SK-N-SH (cell line): Measurements from ENCODE around the gene CCDC138. TPM values are rescaled to one million over a fixed set of nuclear protein-coding genes. Genes with fewer than 3 reads are reported as not detected.

Source experiments
- CTCF ChIA-PET: fragments of 300-600, 350-600 bp; formaldehyde crosslinking; extraction: SDS; loops from one replicate; lab custom pipeline; 2021; lab: Yijun Ruan, JAX
- POLR2A ChIA-PET: fragments of 350-600 bp; sonication (Branson Sonifier 250); formaldehyde crosslinking; extraction: SDS; loops from one replicate; lab custom pipeline; 2020; ENCODE audit warnings: antibody characterized with exemption, inconsistent platforms; lab: Yijun Ruan, JAX
- DNase-seq: peaks from one replicate; pipeline ENCODE4 v3.0.0; 2012
- H2AFZ ChIP-seq: fragments of 200-600 bp; sonication (generic); 2 replicates; pipeline ENCODE4 v1.8.1; 2016; ENCODE audit warnings: antibody characterized with exemption, mild to moderate bottlenecking, low read depth
- H3F3A ChIP-seq: fragments of 200-600 bp; sonication (generic); replicated peaks from 2 replicates; pipeline ENCODE3; 2016; ENCODE audit warnings: antibody characterized with exemption, mild to moderate bottlenecking; ENCODE audit not compliant: insufficient read depth
- H3K27ac ChIP-seq, 2 experiments: fragments of 200-500 bp in 1 of 2; fragments of 200-600 bp in 1 of 2; sonication (Bioruptor generic) in 1 of 2; sonication (generic), shearing (Covaris generic) in 1 of 2; 2 replicates each; pipeline versions ENCODE4 v1.5.1 to v1.6.1; 2014 to 2016; ENCODE audit warnings: low read depth in 2 of 2, inconsistent platforms in 1 of 2, low read length in 1 of 2, mild to moderate bottlenecking in 1 of 2, mixed read lengths in 1 of 2
- H3K27me3 ChIP-seq: fragments of 200-600 bp; sonication (generic), shearing (Covaris generic); 2 replicates; pipeline ENCODE4 v1.6.1; 2016; ENCODE audit warnings: mixed run types; ENCODE audit not compliant: insufficient read depth
- H3K36me3 ChIP-seq, 2 experiments: fragments of 200-500 bp in 1 of 2; fragments of 200-600 bp in 1 of 2; sonication (Bioruptor generic) in 1 of 2; sonication (generic) in 1 of 2; replicated peaks in 1 of 2; 2 replicates each; pipeline versions ENCODE3 to v1.5.1; 2014 to 2016; ENCODE audit warnings: low read length in 1 of 2, mild to moderate bottlenecking in 1 of 2; ENCODE audit not compliant: insufficient read depth in 2 of 2, control insufficient read depth in 1 of 2
- H3K4me1 ChIP-seq, 2 experiments: fragments of 200-500 bp in 1 of 2; fragments of 200-600 bp in 1 of 2; sonication (Bioruptor generic) in 1 of 2; sonication (generic), shearing (Covaris generic) in 1 of 2; 2 replicates each; pipeline versions ENCODE4 v1.5.1 to v1.6.1; 2014 to 2016; ENCODE audit warnings: low read depth in 1 of 2, low read length in 1 of 2, mixed run types in 1 of 2; ENCODE audit not compliant: insufficient read depth in 2 of 2, control insufficient read depth in 1 of 2
- H3K4me2 ChIP-seq: fragments of 200-600 bp; sonication (generic), shearing (Covaris generic); 2 replicates; pipeline ENCODE4 v1.6.1; 2017; ENCODE audit warnings: mixed run types
- H3K4me3 ChIP-seq, 2 experiments: fragments of 200-500 bp in 1 of 2; fragments of 200-600 bp in 1 of 2; sonication (Bioruptor generic) in 1 of 2; sonication (generic), shearing (Covaris generic) in 1 of 2; 2 replicates each; pipeline versions ENCODE4 v1.5.1 to v1.8.1; 2014 to 2016; ENCODE audit warnings: low read depth in 2 of 2, inconsistent platforms in 1 of 2, low read length in 1 of 2, mild to moderate bottlenecking in 1 of 2, mixed read lengths in 1 of 2, moderate library complexity in 1 of 2
- H3K79me2 ChIP-seq: fragments of 200-600 bp; sonication (generic); 2 replicates; pipeline ENCODE4 v1.8.1; 2017; ENCODE audit warnings: mild to moderate bottlenecking; ENCODE audit not compliant: insufficient read depth
- H3K9ac ChIP-seq: fragments of 200-600 bp; sonication (generic); 2 replicates; pipeline ENCODE4 v1.6.1; 2017; ENCODE audit warnings: mixed run types
- H3K9me2 ChIP-seq: fragments of 200-600 bp; sonication (generic); 2 replicates; pipeline ENCODE4 v1.6.1; 2017; ENCODE audit warnings: mixed run types
- H3K9me3 ChIP-seq: fragments of 200-600 bp; sonication (generic); 2 replicates; pipeline ENCODE4 v1.6.1; 2017; ENCODE audit warnings: mixed run types, mild to moderate bottlenecking, moderate library complexity
- H4K20me1 ChIP-seq: fragments of 200-600 bp; sonication (generic); 2 replicates; pipeline ENCODE4 v1.6.1; 2017; ENCODE audit warnings: mild to moderate bottlenecking, mixed run types; ENCODE audit not compliant: insufficient read depth
- CHD2 ChIP-seq: fragments of 150-350 bp; IDR thresholded peaks from 2 replicates; pipeline ENCODE4 v1.6.1; 2018; ENCODE audit warnings: low read length; ENCODE audit not compliant: partially characterized antibody
- CTCF ChIP-seq: fragments of 200-600 bp; sonication (generic); IDR thresholded peaks from 2 replicates; pipeline ENCODE4 v1.6.1; 2017; ENCODE audit warnings: antibody characterized with exemption, mild to moderate bottlenecking, moderate library complexity
- ELF1 ChIP-seq: IDR thresholded peaks from 2 replicates; pipeline ENCODE4 v1.4.0; 2012
- FOXJ3 ChIP-seq: sonication (generic); formaldehyde crosslinking; IDR thresholded peaks from 2 replicates; pipeline ENCODE4 v1.5.1; 2020; ENCODE audit warnings: mild to moderate bottlenecking, missing genetic modification reagents
- IRF3 ChIP-seq: fragments of 150-350 bp; IDR thresholded peaks from 2 replicates; pipeline ENCODE4 v1.6.1; 2016; ENCODE audit warnings: mild to moderate bottlenecking, low read depth, low read length
- JUND ChIP-seq: IDR thresholded peaks from 2 replicates; pipeline ENCODE4 v1.4.0; 2012
- MAX ChIP-seq: IDR thresholded peaks from 2 replicates; pipeline ENCODE4 v1.4.0; 2012; ENCODE audit warnings: low read depth
- MEF2A ChIP-seq: IDR thresholded peaks from 2 replicates; pipeline ENCODE4 v1.4.0; 2012; ENCODE audit warnings: low read depth, borderline replicate concordance
- MXI1 ChIP-seq: IDR thresholded peaks from 2 replicates; pipeline ENCODE4 v1.6.1; 2012; ENCODE audit warnings: mild to moderate bottlenecking, low read depth, low read length, improper control_type of control experiment
- NFIC ChIP-seq: IDR thresholded peaks from 2 replicates; pipeline ENCODE4 v1.4.0; 2012; ENCODE audit warnings: borderline replicate concordance
- PBX3 ChIP-seq: IDR thresholded peaks from 2 replicates; pipeline ENCODE4; 2012
- RCOR1 ChIP-seq: fragments of 150-350 bp; IDR thresholded peaks from 2 replicates; pipeline ENCODE4 v1.6.1; 2017; ENCODE audit warnings: antibody characterized with exemption, low read length
- REST ChIP-seq: IDR thresholded peaks from 2 replicates; pipeline ENCODE4 v1.6.1; 2012; ENCODE audit warnings: mild to moderate bottlenecking, low read depth, low read length, moderate library complexity
- RXRA ChIP-seq: IDR thresholded peaks from 2 replicates; pipeline ENCODE4 v1.4.0; 2012; ENCODE audit warnings: low read depth, mild to moderate bottlenecking, borderline replicate concordance
- TAF1 ChIP-seq: IDR thresholded peaks from 2 replicates; pipeline ENCODE4 v1.6.1; 2012; ENCODE audit warnings: low read depth, mild to moderate bottlenecking, low read length, moderate library complexity, borderline replicate concordance
- TCF12 ChIP-seq: IDR thresholded peaks from 2 replicates; pipeline ENCODE4 v1.4.0; 2012
- USF2 ChIP-seq: fragments of 150-350 bp; IDR thresholded peaks from 2 replicates; pipeline ENCODE4 v1.6.1; 2017; ENCODE audit warnings: antibody characterized with exemption, low read length, low read depth, borderline replicate concordance
- YY1 ChIP-seq: IDR thresholded peaks from 2 replicates; pipeline ENCODE4 v1.4.0; 2012; ENCODE audit warnings: low read depth, mild to moderate bottlenecking
- ZBTB33 ChIP-seq: IDR thresholded peaks from 2 replicates; pipeline ENCODE4 v1.4.0; 2012; ENCODE audit warnings: low read depth, borderline replicate concordance
- WGBS: methylation state at CpG from one replicate; pipeline ENCODE4 v1.1.6; 2017; ENCODE audit warnings: low lambda C conversion rate; 5-methylcytosine and 5-hydroxymethylcytosine counted together
- polyA plus RNA-seq, 3 experiments: library from polyadenylated mRNA; depleted of rRNA; stranded (reverse); fragments of >200 nt; gene quantifications; 2 replicates each; pipeline ENCODE4 v1.2.3, GENCODE V29; 2012

Gene CCDC138
- polyA plus RNA-seq, 1 of the 3 experiments (the other 2 are of a cell fraction), result 1.2 TPM

GRCh38 chr2:108786008-108786353, 590 bp upstream of the CCDC138 start:
- no peaks in the 10 kb centered on the region for H3K9me2 ChIP-seq
- WGBS, result 0% methylated on average over 1 of the region's 1 CpG
- peak overlapping the region; percentile 78; the same call in 1 of the 2 replicates for H2AFZ ChIP-seq
- H3K4me2 ChIP-seq, result peak overlapping the region; percentile 92
- H3K4me3 ChIP-seq, result peak overlapping the region; percentile 80 to 88
- H3K27ac ChIP-seq, result peak overlapping the region; percentile 39 to 81
- ChIA-PET POLR2A (no interaction called here), CTCF (no interaction called here)
- H3K36me3 ChIP-seq, result peaks cover 43 to 44% of the 10 kb centered on the region in 2 experiments
- peaks cover 0 to 3% of the 10 kb centered on the region in 2 experiments; a peak in 2 of 4 replicates for H3K4me1 ChIP-seq
- peaks cover 20% of the 10 kb centered on the region for H3K79me2 ChIP-seq
- H3F3A ChIP-seq, result peaks cover 33% of the 10 kb centered on the region
- no peaks in the 10 kb centered on the region for H3K9me3 ChIP-seq
- no peak for DNase-seq
- no peaks in the 10 kb centered on the region for H4K20me1 ChIP-seq
- H3K27me3 ChIP-seq, result no peaks in the 10 kb centered on the region
- peak overlapping the region; percentile 78; the same call in 1 of the 2 replicates for H3K9ac ChIP-seq
- no peak for TF ChIP-seq MEF2A
- no peak for TF ChIP-seq RXRA
- no peak for TF ChIP-seq TAF1
- no peak for TF ChIP-seq IRF3
- no peak for TF ChIP-seq YY1
- TF ChIP-seq USF2, result no peak
- TF ChIP-seq RCOR1, result no peak
- TF ChIP-seq REST, result no peak
- TF ChIP-seq TCF12, result no peak
- no peak for TF ChIP-seq PBX3
- no peak for TF ChIP-seq CTCF
- TF ChIP-seq MXI1, result no peak
- no peak for TF ChIP-seq CHD2
- no peak for TF ChIP-seq NFIC
- no peak for TF ChIP-seq MAX
- TF ChIP-seq JUND, result no peak
- TF ChIP-seq FOXJ3 (CRISPR knock-in tag), result no peak
- no peak for TF ChIP-seq ELF1
- TF ChIP-seq ZBTB33, result no peak
